ENCODE measurements around the gene MBNL1.

DNA sequence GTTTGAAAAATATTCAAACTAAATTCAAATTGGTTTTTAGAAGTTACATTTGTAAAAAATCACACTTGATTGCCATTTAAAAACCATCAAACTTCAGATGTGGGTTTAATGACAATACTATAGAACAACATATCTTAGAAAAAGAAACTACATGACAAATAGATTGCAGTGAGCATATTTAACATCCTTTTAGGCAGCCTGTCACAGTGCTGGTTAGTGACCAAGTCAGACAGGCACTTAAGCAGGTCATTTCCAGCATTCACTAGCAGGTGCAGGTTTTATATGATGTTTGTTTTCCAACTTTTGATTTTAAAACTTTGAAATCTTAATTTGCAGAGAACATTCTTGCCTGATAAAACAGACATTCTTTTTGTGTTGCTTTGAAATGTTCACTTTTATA lies 115.7 kb downstream of the MBNL1 start:
- TF ChIP-seq, protein P1, sequence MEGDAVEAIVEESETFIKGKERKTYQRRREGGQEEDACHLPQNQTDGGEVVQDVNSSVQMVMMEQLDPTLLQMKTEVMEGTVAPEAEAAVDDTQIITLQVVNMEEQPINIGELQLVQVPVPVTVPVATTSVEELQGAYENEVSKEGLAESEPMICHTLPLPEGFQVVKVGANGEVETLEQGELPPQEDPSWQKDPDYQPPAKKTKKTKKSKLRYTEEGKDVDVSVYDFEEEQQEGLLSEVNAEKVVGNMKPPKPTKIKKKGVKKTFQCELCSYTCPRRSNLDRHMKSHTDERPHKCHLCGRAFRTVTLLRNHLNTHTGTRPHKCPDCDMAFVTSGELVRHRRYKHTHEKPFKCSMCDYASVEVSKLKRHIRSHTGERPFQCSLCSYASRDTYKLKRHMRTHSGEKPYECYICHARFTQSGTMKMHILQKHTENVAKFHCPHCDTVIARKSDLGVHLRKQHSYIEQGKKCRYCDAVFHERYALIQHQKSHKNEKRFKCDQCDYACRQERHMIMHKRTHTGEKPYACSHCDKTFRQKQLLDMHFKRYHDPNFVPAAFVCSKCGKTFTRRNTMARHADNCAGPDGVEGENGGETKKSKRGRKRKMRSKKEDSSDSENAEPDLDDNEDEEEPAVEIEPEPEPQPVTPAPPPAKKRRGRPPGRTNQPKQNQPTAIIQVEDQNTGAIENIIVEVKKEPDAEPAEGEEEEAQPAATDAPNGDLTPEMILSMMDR (optimal IDR thresholded peaks at IDR 0.05 in 1 of 3, IDR thresholded peaks at IDR 0.05 in 1 of 3, conservative IDR thresholded peaks at IDR 0.05 in 1 of 3; ENCODE audit: extremely low read depth in 1 of 3, insufficient read depth in 2 of 3, low read length in 3 of 3) = no peak
- no peak for TF ChIP-seq EZH2 (IDR thresholded peaks at IDR 0.05; ENCODE audit: low read length)
